Inferior parietal cortex (tissue), 1 donor: ENCODE results near the gene CABLES1.
"Not testable (repeated sequence)": the region's sequence is repeated elsewhere in the genome, so short reads cannot be mapped to it uniquely, and the experiment has no call there.

Source experiments
- DNase-seq: peaks from one replicate; pipeline ENCODE4 v3.0.0-alpha.2; 2016; ENCODE audit errors: extremely low spot score

CABLES1 gene, protein sequence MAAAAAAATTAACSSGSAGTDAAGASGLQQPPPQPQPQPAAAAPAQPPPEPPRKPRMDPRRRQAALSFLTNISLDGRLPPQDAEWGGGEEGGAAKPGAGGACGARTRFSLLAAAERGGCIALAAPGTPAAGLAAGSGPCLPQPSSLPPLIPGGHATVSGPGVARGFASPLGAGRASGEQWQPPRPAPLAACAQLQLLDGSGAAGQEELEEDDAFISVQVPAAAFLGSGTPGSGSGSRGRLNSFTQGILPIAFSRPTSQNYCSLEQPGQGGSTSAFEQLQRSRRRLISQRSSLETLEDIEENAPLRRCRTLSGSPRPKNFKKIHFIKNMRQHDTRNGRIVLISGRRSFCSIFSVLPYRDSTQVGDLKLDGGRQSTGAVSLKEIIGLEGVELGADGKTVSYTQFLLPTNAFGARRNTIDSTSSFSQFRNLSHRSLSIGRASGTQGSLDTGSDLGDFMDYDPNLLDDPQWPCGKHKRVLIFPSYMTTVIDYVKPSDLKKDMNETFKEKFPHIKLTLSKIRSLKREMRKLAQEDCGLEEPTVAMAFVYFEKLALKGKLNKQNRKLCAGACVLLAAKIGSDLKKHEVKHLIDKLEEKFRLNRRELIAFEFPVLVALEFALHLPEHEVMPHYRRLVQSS

DNA sequence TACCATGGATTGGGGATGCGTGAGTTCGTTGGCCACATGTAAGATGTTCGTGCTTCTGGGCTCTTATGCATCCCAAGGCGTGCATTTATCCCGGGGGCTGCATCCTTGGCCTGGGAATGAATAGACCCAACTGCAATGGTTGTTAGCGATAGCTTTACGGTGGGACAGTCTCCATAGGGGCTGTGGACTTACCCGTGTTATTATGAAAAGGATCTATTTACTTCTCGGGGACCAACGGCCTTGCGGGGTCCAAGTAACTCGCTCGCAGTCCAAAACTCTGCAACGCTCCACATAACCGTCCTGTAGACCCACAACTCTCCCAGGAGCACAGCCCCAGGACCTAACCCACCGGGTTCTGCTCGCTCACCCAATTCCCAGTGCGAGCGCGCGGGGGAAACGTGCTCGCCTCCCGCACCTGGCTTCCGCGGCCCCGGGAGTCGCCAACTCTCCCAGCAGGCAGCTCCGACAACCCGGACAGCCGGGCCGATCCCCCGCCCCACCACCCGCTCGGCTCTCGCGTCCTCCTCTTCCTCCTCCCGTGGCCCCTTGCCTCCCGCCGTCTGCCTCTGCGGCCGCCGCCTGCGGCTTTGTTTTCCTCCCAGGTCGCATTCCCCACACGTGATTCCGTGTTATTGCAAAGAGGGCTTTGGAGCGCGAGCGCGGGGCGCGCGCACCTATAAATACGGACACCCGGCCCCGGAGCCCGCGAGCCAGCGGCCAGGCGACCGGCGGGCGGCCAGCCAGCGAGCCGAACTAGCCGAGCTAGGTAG is at the start of gene CABLES1:
CABLES1 (plus strand) TSS at position 706 of the 770 bp plus-strand sequence. CDS start 278 bp downstream, outside the sequence.
- peak; percentile 39 for DNase-seq

DNA sequence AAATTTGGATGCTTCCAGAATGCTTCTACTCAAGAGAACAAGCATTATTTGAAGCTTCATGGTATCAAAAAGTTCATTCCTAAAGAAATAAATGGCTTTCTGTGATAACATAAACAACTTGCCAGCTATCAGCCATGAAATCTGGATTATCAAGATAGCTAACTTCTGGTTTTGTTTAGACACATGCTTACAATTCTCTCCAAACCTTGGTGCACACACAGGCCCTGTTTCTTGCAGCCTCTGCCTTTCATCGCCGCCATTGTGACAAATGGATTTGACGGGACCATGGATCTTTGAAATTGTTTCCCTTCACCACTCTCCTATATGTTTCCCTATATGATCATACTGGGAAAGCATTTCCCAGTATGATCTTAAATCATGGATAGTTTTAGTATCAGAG is 47.9 kb upstream of the CABLES1 start:
- no peak for DNase-seq

DNA sequence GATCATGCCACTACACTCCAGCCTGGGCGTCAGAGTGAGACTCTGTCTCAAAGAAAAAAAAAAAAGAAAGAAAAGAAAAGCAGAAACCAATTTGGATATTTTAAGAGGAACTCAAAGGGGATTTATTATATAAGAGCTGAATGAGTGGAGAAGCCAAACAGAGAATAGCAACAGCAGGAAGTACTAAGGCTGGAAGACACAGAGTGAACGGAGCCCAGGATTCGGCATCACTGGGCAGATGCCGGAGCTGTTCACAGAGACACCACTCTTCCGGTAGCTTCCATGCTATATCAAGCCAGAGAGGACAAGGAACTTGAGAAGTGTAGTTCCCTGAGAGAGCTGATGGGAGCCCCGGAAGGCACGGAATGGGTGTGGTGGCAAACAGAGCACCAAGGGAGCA is 47.0 kb upstream of the CABLES1 start:
- DNase-seq = peak; percentile 13

DNA sequence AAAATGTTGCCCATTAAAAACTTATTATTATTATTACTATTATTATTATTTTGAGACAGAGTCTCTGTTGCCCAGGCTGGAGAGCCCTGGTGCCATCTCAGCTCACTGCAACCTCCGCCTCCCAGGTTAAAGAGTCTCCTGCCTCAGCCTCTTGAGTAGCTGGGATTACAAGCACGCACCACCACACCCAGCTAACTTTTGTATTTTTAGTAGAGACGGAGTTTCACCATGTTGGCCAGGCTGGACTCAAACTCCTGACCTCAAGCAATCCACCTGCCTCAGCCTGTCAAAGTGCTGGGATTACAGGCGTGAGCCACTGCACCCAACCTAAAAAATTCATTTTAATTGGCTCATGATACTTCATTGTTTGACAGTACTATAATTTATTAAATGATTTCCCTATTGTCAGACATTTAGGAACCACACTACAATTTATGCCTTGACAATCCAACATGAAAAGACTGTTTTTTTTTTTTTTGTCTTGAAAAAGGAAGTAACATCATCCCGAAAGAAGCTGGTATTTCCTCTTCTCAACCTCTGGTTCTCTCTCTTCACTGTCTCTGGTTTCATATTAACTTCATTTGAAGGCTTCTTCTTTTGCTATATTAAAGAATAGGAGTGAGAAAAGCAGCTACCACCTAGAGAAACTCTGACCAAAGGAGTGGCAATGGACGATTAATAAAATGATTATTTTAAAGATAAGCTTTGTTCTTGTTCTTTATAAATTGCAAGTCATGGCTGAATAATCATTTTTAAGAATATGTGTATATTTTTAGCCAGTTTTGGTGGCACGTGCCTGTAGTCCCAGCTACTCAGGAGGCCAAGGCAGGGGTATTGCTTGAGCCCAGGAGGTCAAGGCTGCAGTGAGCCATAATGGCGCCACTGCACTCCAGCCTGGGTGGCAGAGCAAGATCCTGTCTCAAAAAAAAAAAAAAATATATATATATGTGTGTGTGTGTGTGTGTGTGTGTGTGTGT is 44.0 kb upstream of the CABLES1 start:
- not testable (repeated sequence) for DNase-seq

DNA sequence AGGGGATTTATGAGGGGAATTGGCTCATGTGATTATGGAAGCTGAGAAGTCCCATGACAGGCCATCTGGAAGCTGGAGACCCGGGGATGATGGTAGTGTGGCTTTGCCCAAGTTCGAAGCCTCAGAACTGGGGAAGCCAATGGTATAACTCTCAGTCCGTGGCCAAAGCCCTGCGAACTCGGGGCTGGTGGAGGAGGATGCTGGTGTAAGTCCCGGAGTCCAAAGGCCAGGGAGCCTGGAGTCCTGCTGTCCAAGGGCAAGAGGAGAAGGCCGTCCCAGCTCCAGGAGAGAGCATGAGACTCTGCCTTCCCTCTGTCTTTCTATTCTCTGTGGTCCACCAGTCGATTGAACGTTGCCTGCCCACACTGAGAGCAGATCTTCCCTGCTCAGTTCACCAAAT is 43.2 kb upstream of the CABLES1 start:
- no peak for DNase-seq

DNA sequence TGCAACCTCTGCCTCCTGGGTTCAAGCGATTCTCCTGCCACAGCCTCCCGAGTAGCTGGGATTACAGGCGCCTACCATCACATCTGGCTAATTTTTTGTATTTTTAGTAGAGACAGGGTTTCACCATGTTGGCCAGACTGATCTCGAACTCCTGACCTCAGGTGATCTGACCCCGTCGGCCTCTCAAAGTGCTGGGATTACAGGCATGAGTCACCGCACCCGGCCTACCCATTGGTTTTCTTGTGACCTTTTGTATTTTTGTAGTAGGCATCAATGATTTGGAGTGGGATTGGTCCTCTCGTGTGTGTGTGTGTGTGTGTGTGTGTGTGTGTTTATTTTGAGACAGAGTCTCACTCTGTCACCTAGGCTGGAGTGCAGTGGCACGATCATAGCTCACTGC is 42.2 kb upstream of the CABLES1 start:
- DNase-seq = not testable (repeated sequence)

DNA sequence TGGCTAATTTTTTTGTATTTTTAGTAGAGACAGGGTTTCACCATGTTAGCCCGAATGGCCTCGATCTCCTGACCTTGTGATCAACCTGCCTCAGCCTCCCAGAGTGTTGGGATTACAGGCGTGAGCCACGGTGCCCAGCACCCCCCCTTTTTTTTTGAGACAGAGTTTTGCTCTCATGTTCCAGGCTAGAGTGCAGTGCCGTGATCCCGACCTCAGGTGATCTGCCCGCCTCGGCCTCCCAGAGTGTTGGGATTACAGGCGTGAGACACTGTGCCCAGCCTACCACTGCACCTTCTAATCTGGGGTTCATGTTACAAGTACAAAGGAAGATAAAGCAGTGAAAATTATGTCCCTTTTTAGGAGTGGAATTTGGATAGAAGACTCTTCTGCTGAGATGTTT is 41.5 kb upstream of the CABLES1 start:
- no peak for DNase-seq

DNA sequence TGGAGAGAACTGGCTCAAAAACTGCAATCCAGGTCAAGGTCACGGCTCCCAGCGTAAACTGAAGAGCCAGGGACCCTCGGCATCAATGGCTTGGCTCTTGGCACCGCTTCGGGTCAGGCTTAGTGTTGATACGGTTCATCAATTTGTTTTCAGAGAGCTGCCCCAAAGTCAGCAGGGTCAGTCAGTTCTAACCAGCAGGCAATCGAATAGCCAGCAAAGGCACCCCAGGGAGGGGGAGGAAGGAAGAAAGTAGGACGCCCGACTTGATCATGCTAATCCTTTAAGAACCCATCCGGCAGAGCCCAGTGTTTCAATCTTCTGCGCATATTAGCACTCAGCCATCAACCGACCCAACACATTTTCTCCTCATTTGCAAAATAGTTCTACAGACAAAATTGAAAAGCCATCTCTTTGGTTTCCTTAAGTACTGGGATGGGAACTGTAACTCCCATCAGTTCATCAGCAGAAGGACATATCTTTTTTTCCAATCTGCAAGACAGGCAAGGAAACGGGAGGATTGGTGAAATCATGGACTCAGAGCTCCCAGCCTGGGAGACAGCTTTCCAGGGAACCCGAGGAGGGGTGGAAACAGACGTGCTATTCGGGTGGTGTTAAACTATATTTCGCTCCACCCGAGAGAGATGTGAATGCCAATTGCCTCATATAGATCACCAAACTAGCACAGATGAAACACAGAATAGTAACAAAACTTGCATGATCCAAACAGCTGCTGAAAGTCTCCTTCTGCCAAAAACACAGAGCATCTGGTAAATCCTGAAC is 40.7 kb upstream of the CABLES1 start:
- DNase-seq = no peak

DNA sequence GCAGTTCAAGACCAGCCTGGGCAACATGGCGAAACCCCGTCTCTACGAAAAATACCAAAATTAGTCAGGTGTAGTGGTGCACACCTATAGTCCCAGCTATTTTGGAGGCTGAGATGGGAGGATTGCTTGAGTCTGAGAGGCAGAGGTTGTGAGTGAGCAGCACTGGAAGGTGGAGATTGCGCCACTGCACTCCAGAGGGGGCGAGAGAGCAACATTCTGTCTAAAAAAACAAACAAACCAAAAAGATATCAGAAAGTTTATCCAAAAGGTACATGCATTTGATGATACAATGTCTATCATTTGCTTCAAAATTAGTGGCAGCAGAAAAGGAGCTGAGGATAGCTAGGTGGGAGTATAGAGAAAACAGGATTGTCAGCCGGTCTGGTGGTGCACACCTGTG is 39.8 kb upstream of the CABLES1 start:
- DNase-seq = no peak

DNA sequence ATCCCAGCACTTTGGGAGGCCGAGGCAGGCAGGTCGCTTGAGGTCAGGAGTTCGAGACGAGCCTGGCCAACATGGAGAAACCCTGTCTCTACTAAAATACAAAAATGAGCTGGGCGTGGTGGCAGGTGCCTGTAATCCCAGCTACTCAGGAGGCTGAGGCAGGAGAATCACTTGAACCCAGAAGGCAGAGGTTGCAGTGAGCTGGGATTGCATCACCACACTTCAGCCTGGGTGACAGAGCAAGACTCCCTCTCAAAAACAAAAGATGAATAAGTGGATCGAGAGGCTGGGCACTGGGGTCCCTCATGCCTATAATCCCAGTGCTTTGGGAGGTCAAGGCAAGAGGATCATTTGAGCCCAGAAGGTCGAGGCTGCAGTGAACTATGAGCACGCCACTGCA is 38.3 kb upstream of the CABLES1 start:
- DNase-seq = not testable (repeated sequence)

DNA sequence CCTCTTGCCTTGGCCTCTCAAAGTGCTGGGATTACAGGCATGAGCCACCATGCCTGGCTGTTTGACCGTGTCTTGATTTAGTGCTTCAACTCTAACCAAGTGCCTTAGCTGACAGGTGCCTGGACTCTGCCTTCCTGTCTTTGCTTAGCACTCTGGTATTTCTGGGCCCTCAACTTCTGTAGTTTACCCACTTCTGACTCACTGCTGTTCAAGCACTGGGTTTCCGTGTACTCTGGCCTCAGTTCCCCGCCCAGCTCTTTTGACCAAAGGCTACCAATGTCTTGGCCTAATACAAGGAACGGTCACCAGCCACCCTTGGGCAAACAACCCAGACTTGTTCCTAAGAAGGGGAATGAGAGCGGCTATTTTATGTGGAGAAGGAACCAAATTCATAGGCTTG is 35.7 kb upstream of the CABLES1 start:
- DNase-seq = no peak

DNA sequence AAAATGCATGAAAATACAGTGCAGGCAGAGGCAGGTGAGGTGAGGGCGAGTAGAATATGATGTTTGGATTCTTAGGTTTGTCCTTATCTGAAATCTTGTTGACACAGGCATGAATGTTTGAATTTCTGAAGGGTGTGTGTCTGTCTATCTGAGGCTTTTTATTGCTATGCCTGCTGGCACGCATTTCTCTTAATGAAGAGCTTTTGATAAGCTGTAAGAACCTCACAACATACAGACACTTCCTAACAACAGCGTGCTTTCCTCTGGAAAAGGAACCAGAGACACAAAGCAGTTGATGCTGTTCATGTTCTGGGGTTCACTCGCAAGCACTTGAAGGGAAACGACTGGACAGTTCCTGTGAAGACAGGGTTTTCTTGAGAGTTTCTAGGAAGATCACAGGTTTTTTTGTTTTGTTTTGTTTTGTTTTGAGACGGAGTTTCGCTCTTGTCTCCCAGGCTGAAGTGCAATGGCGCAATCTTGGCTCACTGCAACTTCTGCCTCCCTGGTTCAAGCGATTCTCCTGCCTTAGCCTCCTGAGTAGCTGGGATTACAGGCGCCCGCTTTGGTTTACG is 33.3 kb upstream of the CABLES1 start:
- no peak for DNase-seq

DNA sequence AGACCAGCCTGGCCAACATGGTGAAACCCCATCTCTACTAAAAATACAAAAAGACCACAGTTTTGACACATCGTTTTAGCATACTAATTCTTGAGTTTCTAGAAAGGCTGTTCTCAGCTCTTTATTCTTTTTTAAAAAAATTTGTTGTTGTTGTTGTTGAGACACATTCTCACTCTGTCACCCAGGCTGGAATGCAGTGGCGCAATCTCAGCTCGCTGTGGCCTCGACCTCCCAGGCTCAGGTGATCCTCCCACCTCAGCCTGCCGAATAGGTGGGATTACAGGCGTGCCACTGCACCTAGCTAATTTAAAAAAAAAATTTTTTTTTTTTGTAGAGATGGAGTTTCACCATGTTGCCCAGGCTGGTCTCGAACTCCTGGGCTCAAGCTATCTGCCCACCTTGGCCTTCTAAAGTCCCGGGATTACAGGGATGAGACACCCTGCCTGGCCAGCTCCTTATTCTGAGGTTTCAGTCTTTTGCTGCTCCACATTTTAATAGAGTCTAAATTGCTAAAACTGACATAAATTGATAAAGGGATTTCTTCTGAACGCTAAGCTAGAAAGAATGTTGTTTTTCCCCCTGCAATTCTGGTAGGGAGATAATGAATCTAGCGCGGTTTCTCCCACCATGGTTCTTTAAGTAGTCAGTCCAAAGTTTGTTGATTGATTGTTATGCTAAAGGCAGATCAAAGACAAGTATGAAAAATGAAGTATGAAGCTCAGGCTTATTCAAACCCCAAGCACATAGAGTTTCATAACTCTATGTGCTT is 32.6 kb upstream of the CABLES1 start:
- no peak for DNase-seq

DNA sequence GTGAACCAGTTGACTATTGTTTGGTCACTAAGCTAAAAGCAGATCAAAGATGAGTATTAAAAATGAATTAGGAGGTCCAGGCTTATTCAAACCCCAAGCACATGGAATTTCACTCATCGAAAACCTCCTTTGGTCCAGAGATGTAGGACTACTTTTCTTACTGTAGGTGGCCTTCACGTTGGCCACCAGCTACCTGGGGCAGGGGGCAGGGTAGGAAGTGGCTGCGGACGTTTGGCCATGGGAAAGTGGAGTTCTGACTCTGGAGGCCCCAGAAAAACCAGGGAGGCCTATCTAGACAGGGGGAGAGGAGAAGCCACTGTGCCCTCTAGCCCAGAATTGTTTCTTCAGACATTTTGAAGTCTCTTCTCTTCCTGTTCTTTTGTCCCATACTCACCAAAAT is 31.8 kb upstream of the CABLES1 start:
- no peak for DNase-seq

DNA sequence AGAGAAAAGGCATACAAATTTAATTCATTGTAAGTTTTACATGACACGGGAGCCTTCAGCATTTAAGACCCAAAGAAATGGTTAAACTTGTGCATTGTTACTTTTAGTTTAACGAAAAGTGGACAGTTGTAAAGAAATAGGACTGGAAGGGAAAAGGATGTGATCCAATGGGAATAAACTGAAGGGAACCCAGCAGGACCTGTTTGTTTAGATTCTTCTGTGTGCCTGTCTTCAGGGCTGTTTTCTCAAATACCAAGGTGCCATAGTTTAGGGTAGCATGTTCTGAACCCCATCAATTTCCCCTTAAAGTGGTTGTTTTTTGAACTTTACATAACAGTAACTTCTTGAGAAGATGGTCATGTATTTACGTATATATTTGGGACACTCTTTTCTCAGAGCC is 30.3 kb upstream of the CABLES1 start:
- DNase-seq = no peak

DNA sequence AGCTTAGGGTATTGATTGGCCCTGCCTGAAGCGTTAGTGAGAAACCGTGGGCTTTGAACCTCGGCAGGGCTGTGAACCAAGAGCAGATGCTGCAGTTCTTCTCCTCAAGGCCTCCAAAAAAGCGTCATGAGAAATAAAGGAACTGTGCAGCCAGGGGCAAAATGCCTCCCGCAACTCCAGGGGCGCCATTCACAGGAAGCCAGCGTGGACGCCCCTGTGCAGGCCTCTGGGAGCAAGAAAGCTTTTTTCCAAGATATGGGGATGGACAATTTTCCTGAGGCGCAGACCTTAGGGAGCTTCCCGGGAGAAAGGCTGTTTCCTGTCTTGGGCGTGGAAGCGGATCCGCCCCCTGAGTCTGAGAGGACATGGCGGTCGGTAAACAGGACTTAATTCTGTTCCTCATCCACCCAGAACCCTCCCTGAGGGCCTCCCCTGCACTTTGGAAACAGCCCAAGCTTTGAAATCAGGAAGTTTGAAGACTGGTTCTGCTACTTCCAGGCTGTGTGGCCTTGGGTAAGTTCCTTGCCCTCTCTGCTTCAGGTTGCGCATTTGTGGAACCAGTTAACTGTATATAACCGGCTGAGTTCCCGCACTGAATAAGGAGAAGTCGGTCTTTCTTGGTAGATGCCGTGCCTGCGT is 29.6 kb upstream of the CABLES1 start:
- DNase-seq = no peak

DNA sequence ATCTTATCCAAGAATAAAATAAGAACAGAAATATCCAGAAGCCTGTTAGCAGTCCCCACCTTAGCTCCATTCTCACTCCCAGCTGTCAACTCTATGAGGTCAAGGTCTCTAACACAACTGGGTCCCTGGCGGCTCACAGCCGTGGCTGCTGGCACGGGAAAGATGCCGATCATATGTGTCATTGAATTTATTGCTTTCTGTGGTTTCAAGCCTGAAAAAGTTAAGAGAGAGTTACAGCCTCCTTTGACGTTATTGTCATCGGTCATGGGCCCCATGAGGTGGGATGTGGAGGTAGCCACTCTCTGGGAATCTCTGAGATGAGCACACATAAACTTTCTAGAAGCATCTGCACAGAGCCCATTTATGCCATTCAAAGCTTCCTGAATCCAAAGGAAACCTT is 28.7 kb upstream of the CABLES1 start:
- DNase-seq = no peak

DNA sequence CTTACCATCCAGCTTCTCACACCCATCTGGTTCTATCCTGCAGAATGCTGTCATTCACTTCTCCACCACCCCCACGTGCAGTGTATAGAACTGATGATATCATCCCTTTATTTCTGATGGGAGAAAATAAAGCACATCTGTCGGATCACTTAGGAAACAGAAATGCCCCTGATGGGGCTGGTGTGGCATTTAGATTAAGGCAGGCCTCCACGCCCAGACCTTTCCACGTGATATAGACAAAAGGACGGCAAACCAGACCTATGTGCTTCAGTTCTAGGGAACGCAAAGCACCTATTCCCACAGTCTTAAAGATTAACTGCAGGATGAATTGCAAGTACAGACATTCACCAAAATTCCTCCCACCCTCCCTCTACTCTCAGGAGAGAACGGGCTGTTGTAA is 27.6 kb upstream of the CABLES1 start:
- no peak for DNase-seq

DNA sequence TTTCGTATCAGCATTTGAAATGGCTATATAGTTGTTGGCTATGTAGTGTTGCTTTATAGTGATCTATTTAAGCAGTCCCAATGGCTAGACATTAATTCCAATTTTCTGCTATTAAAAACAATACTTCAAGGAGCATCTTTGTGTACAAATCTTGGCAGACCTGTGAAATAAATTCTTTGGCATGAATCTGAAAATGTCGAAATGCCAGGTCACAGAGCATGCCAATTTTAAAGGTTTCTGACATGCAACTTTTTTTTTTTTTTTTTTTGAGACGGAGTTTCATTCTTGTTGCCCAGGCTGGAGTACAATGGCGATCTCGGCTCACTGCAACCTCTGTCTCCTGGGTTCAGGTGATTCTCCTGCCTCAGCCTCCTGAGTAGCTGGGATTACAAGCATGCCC is 26.8 kb upstream of the CABLES1 start:
- no peak for DNase-seq
